Measurements from ENCODE around the gene DDX42. TPM values are rescaled to one million over a fixed set of nuclear protein-coding genes. Genes with fewer than 3 reads are reported as not detected.

Gene DDX42
- polyA plus RNA-seq, 1 experiment: 141 TPM

DNA sequence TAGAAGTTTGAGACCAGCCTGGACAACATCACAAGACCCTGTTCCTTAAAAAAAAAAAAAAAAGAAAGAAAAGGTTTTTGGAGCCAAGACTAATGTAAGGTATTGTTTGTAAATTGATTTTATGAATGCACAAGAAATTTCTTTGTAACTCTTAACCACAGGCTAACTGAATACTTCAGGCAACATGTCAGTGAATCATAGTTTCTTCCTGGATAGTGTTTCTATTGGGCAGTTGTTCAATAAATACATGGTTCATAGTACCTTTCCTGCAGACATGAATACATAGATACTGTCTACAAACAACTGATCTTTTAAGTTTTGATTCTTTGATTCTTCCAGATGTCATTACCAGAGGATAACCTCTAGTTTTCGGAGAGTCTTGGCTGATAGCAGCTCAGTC is 11.6 kb downstream of the DDX42 start:
- DNase-seq (ENCODE audit: low read depth, low spot score): no peak
- TF ChIP-seq, protein P1, sequence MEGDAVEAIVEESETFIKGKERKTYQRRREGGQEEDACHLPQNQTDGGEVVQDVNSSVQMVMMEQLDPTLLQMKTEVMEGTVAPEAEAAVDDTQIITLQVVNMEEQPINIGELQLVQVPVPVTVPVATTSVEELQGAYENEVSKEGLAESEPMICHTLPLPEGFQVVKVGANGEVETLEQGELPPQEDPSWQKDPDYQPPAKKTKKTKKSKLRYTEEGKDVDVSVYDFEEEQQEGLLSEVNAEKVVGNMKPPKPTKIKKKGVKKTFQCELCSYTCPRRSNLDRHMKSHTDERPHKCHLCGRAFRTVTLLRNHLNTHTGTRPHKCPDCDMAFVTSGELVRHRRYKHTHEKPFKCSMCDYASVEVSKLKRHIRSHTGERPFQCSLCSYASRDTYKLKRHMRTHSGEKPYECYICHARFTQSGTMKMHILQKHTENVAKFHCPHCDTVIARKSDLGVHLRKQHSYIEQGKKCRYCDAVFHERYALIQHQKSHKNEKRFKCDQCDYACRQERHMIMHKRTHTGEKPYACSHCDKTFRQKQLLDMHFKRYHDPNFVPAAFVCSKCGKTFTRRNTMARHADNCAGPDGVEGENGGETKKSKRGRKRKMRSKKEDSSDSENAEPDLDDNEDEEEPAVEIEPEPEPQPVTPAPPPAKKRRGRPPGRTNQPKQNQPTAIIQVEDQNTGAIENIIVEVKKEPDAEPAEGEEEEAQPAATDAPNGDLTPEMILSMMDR (IDR thresholded peaks at IDR 0.05; ENCODE audit: low read depth, low read length): no peak
- ChIA-PET CTCF (interaction anchor here (0.8 kb wide), 1 partner anchor 185 kb away, joined by 3 read pairs; the partner anchor contains the start of gene TACO1), POLR2A (interaction anchor here (0.9 to 1.7 kb wide), 2 partner anchors 11 to 12 kb away, joined by 3 to 10 read pairs; partner anchors contain the start of genes CCDC47 and DDX42)
- no peak overlapping the region for H3K4me3 ChIP-seq (ENCODE audit: low read depth, low read length)
- peak overlapping the region; percentile 65 for H3K27ac ChIP-seq (ENCODE audit: low read depth, low read length)
- no peaks in the 10 kb centered on the region for H3K27me3 ChIP-seq (ENCODE audit: control insufficient read depth, insufficient read depth, low read length)
- H3K9me3 ChIP-seq (ENCODE audit: control insufficient read depth, insufficient read depth, low read length): no peaks in the 10 kb centered on the region

- H3K9me3 ChIP-seq (ENCODE audit: control insufficient read depth, insufficient read depth, low read length): no peaks in the 10 kb centered on the region
- no peak overlapping the region for H3K4me3 ChIP-seq (ENCODE audit: low read depth, low read length)
- ChIA-PET CTCF (interaction anchor here (0.8 kb wide), 1 partner anchor 186 kb away, joined by 3 read pairs; the partner anchor contains the start of gene TACO1), POLR2A (interaction anchor here (0.9 to 1.7 kb wide), 2 partner anchors 11 to 12 kb away, joined by 3 to 10 read pairs; partner anchors contain the start of genes CCDC47 and DDX42)
- DNase-seq (ENCODE audit: low read depth, low spot score): no peak
- TF ChIP-seq, protein P1 (IDR thresholded peaks at IDR 0.05; ENCODE audit: low read depth, low read length): no peak
- H3K27ac ChIP-seq (ENCODE audit: low read depth, low read length): no peak overlapping the region
- no peaks in the 10 kb centered on the region for H3K27me3 ChIP-seq (ENCODE audit: control insufficient read depth, insufficient read depth, low read length)
These were observed 12.1 kb downstream of the DDX42 start for GRCh38 chr17:63786117-63786516.

DNA sequence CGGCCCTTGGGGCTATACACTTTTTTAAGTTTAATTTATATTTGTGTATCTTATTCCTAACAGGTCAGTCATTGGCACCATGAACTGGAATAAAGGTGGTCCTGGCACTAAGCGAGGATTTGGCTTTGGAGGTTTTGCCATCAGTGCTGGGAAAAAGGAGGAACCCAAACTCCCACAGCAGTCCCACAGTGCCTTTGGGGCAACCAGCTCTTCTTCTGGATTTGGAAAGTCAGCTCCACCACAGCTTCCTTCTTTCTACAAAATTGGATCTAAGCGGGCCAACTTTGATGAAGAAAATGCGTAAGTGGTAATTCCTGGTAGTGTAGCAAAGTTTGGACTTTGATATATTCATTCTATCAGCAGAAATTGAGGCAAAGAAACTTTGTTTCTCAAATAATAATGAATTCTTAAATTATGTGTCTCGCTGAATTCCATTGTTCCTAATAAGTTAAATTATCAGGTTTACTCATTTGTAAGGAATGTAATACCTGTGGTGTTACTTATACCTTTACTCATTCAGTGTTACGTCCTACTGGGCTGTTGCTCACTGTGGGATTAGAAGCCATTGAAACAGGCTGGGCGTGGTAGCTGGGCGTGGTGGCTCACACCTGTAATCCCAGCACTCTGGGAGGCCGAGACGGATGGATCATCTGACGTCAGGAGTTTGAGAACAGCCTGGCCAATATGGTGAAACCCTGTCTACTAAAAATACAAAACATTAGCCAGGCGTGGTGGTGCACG is 13.2 kb downstream of the DDX42 start:
- H3K27ac ChIP-seq (ENCODE audit: low read depth, low read length): no peak overlapping the region
- no peak for DNase-seq (ENCODE audit: low read depth, low spot score)
- ChIA-PET CTCF (no interaction called here), POLR2A (interaction anchor here (1.7 kb wide), 1 partner anchor 14 kb away, joined by 10 read pairs; the partner anchor contains the start of genes CCDC47 and DDX42)
- H3K9me3 ChIP-seq (ENCODE audit: control insufficient read depth, insufficient read depth, low read length): no peaks in the 10 kb centered on the region
- H3K27me3 ChIP-seq (ENCODE audit: control insufficient read depth, insufficient read depth, low read length): no peaks in the 10 kb centered on the region
- TF ChIP-seq, protein P1 (IDR thresholded peaks at IDR 0.05; ENCODE audit: low read depth, low read length): no peak
- H3K4me3 ChIP-seq (ENCODE audit: low read depth, low read length): no peak overlapping the region

GRCh38 chr17:63790057-63790456 is 16.1 kb downstream of the DDX42 start:
- POLR2A ChIA-PET: no interaction called here
- H3K4me3 ChIP-seq (ENCODE audit: low read depth, low read length): no peak overlapping the region
- no peak for DNase-seq (ENCODE audit: low read depth, low spot score)
- CTCF ChIA-PET: interaction anchor here (0.8 kb wide), 1 partner anchor 45 kb away, joined by 3 read pairs; no protein-coding TSS in a partner anchor
- H3K27ac ChIP-seq (ENCODE audit: low read depth, low read length): no peak overlapping the region
- no peaks in the 10 kb centered on the region for H3K9me3 ChIP-seq (ENCODE audit: control insufficient read depth, insufficient read depth, low read length)
- no peaks in the 10 kb centered on the region for H3K27me3 ChIP-seq (ENCODE audit: control insufficient read depth, insufficient read depth, low read length)
- TF ChIP-seq, protein P1 (IDR thresholded peaks at IDR 0.05; ENCODE audit: low read depth, low read length): no peak
